Hippocampal formation (tissue), 2 donors: ENCODE measurements around the gene EXD3.

Source experiments
- DNase-seq, 2 donors: peaks; one replicate each; lab custom pipeline; 2025; lab: John Stamatoyannopoulos, UW

EXD3 gene

DNA sequence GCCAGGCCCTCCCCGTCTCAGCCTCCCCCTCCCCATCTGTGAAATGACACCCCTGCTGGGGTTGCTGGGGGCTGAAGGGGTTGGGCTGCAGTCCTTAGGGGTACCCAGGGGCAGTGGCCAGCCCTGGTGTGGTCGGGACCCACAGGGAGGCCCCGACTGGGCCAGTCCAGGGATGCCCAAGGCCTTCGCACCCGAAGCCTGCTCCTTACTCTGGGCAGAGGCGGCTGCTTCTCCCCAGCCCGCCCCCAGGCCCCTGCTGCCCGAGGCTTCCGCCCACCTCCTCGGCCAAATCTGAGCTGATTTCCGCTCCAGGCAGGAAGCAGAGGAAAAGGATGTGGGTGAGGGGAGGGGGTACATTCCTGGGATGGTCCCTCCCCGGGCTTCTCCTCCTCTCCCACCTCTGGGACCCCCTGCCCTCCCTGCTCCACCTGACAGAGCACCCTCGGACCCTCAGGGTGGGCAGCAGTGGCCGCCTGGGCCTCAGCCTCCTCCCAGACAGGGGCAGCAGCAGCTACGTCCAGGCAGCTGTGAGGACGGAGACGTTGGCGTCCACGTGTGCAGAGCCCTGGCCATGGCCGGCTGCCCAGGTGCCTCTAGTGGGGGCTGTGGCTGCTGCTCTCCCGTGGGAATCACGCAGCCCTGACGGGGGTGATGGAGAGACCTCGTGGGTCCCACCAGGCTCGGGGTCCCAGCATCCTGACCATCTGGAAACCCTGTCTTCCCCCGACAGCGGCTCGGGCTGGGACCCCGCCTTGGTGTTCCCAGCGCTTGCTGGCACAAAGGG, 116.7 kb downstream of the EXD3 start:
- DNase-seq: no peak

GRCh38 chr9:137305798-137306065, 117.2 kb downstream of the EXD3 start:
- no peak for DNase-seq

DNA sequence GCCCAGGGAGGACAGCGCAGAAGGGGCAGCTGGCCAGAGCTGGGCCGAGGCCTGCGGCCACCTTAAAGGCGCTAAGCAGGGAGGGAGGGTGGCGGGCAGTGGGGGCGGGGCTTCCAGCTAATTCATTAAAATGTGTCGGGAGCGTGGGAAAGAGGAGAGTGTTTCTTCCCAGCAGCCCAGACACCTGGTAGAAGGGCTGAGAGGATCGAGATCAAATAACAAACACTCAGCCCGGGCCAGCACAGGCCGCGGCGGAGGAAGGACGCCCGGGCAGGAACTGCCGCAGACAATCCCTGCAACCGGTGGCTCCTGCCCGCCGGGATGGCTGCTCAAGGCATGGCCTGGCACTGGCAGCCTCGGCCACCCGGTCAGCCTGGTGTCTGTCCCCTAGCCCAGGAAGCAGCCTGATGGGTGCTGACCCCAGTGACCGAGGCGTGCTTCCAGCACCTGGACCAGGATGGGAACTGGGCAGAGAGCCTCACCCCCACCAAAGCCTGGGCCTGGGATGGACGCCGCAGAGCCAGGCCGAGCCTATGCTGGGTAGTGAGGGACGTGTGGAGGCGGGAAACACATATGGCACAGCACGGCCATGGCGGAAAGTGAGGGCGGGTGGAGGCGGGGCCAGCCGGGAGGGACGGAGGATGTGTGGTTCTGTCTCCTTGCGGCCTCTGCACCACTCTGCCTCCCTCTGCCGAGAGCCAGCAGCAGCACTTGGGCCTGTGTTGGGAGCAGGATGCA, 117.7 kb downstream of the EXD3 start:
- no peak for DNase-seq

DNA sequence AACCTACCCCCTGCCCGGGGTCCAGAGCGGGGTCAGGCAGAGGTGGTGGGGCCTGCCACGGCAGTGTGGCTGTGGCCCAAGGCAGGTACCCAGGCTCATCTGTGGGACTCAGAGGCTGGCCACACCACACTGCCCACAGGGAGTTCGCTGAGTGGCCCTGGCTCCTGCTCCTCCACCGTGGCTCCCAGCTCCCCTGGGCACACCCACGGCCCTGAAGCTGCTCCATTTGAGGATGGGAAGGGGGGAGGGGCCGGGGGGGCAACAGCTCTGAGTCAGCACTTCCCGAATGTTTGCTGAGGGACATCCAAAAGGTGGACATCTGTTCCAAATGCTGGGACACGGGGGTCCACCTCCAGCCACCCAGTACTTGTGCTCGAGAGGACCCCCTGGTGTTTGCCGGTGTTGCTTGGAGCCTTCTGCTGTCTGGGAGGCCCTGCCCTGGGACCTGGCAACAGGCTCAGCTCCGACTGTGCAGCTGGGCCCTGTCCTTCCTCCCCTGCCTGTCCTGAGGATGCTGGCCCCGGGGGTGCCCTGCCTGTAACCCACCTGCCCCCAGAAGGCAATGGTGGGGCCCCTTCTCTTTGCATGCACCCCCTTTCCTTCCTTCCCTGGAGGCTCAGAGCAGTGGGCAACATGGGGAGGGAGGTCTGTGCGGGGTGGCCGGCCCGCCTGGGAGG, 118.4 kb downstream of the EXD3 start:
- DNase-seq: no peak

- DNase-seq: no peak
Measured at GRCh38 chr9:137303893-137304382, 119.0 kb downstream of the EXD3 start.

GRCh38 chr9:137303151-137303892, 119.6 kb downstream of the EXD3 start:
- no peak for DNase-seq

- no peak for DNase-seq
Measured at GRCh38 chr9:137302449-137303150, 120.4 kb downstream of the EXD3 start.

DNA sequence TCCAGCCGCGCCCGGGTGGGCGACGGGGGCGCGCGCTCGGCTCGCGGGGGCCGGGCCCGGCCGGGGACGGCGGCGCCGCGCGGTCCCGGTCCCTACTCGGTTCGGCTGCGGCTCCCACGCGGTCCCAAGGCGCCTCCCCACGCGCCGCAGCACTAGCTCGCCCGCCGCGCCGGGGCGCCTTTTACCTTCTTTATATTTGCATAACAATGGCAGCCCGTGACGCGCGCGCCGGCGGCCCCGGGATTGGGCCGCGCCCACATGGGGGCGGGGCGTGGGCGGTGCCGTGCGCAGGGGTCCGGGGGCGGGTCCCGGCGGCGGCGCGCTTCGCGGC, 120.9 kb downstream of the EXD3 start, which contains the start of gene NRARP:
NRARP (minus strand) TSS at position 154 of the 331 bp plus-strand sequence. CDS start 343 bp downstream, outside the sequence.
- peak; percentile 76 to 86 for DNase-seq

DNA sequence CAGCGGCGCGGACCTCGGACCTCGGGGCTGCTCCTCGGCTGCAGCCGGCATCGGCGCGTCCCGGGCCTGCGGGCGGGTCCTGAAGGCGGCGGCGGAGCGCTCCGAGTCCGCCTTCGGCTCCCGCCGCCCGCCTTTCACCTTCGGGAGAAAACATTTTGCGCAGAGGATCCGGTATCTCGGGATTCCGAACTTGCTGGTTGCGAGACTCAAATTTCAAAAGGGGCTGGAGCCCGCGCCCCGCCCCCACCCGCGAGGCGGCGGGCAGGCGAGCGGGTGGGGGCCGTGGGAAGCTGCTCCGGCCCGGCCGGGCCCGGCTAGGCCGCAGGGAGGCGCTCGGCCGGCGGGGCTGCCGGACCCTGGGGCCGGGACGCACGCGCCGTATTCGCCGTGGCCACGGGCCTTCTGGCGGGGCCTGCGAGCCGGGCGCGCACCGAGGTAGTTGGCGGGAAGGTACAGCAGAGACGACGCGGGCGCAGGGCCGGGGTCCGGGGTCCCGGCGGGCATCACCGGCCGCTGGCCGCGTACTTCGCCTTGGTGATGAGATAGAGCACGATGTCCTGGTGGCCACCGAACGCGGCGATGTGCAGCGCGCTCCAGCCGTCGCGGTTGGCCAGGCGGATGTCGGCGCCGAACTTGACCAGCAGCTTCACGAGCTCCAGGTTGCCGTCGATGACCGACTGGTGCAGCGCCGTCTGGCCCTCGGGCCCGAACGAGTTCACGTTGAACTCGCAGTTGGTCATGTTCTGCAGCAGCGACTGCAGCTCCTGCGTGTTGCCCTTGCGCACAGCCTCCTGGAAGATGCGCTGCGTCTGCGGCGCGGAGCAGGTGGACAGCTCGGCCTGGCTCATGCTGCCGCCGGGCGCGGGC, 121.6 kb downstream of the EXD3 start:
- no peak for DNase-seq

- no peak for DNase-seq
Measured at GRCh38 chr9:137300567-137301080, 122.3 kb downstream of the EXD3 start.

GRCh38 chr9:137299938-137300337, 123.0 kb downstream of the EXD3 start:
- DNase-seq: peak in 1 of 2 donors; percentile 42

- DNase-seq: no peak
Measured at GRCh38 chr9:137299203-137299565, 123.8 kb downstream of the EXD3 start.

- no peak for DNase-seq
Measured at GRCh38 chr9:137298401-137299202, 124.4 kb downstream of the EXD3 start.

GRCh38 chr9:137297966-137298365, 125.0 kb downstream of the EXD3 start:
- no peak for DNase-seq

DNA sequence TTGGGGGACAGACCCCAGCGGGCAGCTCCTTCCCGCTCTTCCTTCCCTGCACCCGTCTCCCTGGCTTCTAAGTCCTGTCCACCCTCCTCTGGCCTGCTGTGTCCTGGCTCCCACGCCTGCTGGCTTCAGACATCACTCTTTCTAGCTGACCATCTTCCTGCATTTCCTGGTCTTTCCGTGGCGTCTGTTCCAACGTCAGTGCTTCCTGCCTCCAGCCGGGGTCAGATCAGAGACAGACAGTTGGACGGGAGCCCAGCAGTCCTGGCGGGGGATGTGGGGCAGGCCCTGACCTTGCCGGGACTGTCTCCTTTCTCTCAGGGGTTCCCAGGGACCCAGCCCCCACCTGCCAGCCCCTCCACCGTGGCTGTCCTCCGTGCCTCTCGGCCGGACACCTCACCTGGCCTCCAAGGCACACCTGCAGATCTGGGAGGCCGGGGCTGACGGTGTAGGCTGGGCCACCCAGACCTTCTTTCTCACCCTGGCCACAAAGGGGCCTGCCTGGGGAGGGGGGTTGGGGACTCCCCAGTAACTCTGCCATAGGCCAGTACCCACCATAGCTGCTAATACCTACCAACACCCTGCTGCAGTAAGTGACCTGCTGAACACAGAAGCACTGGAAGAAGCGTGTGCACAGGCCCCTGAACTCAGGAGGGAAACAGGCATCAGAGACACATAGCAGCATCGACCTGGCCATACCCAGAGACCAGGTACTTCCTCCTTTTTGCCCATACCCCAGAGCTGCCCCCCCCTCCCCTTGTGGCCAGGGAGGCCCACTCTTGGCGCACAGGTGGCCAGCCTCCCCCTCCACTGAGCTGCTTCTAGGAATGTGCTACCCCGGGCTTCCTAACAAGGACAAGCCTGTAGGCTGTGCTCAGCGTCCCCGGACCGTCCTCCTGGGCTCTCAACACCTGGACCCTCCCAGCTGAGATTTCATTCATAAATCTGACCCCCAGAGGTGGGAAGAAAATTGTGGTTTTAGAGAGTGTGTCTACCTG, 126.0 kb downstream of the EXD3 start:
- no peak for DNase-seq

GRCh38 chr9:137295849-137296669, 126.9 kb downstream of the EXD3 start:
- no peak for DNase-seq

DNA sequence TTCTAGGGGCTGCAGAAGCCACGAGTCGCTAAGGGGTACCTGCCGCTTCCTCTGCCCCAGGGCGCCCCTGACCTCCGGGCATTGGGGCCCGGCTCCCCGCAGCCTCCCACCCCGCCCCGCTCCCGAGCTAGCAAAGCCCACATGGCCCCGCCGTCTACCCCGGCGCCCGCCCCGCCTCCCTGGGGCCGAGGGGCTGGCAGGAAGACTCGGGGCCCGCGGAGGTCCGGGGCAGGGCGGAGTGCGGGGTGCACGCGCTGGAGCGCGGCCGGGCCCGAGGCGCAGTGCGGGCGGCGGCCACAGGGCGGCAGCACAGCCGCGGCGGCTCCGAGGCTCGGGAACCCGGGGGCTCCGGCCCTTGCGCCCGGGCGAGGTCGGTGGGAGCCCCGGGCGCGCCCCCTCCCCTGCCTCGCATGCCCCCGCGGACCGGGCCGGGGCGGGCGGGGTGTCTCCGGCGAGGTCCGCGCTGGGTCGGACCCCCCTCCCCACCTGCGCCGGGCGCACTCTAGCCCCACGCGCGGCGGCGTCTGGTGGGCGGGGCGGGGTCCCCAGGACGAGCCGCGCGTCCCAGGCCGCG, 127.6 kb downstream of the EXD3 start:
- no peak for DNase-seq
